ENCODE data around the gene DSCAM. TPM values are rescaled to one million over a fixed set of nuclear protein-coding genes. Genes with fewer than 3 reads are reported as not detected.

DSCAM gene
- total RNA-seq, 4 donors from 2014 or later = not detected

- Histone ChIP-seq H3K4me3 (peak overlapping the region in 1 of 2 donors; percentile 12), H3K4me1 (peaks cover 0 to 15% (median 3%) of the 10 kb centered on the region in 3 donors), H3K27ac (no peak overlapping the region), H3K36me3 (no peaks in the 10 kb centered on the region), H3K27me3 (peaks cover 76% of the 10 kb centered on the region), H3K9me3 (no peaks in the 10 kb centered on the region)
- TF ChIP-seq POLR2A (IDR thresholded peaks at IDR 0.05) (no peak), CTCF (IDR thresholded peaks at IDR 0.05) (no peak), POLR2AphosphoS5 (IDR thresholded peaks at IDR 0.05) (no peak), EP300 (IDR thresholded peaks at IDR 0.05) (no peak)
- no peak for ATAC-seq
- WGBS, 2 donors (ENCODE audit: low coverage in 1 of 2) = 22 to 51% methylated on average over 2 to 5 of the region's 5 CpGs
These were observed 855 bp downstream of the DSCAM start for GRCh38 chr21:40846103-40846502.

GRCh38 chr21:40845441-40845995 is 1.4 kb downstream of the DSCAM start:
- 64 to 65% methylated on average over 5 of the region's 5 CpGs for WGBS, 2 donors (ENCODE audit: low coverage in 1 of 2)

GRCh38 chr21:40844935-40845334 is 2.0 kb downstream of the DSCAM start:
- Histone ChIP-seq H3K4me1 (peaks cover 0 to 16% (median 3%) of the 10 kb centered on the region in 3 donors), H3K4me3 (no peak overlapping the region), H3K9me3 (no peaks in the 10 kb centered on the region), H3K27me3 (peaks cover 71% of the 10 kb centered on the region), H3K36me3 (no peaks in the 10 kb centered on the region), H3K27ac (no peak overlapping the region)
- ATAC-seq = no peak
- TF ChIP-seq CTCF (IDR thresholded peaks at IDR 0.05) (no peak), EP300 (IDR thresholded peaks at IDR 0.05) (no peak)
- WGBS, 2 donors (ENCODE audit: low coverage in 1 of 2) = 93 to 94% methylated on average over 2 to 5 of the region's 5 CpGs

More at GRCh38 chr21:40845441-40845995, 1.4 kb downstream of the DSCAM start:
- Histone ChIP-seq H3K36me3 (no peaks in the 10 kb centered on the region), H3K9me3 (no peaks in the 10 kb centered on the region), H3K27ac (no peak overlapping the region), H3K4me3 (no peak overlapping the region), H3K27me3 (peaks cover 76% of the 10 kb centered on the region), H3K4me1 (peaks cover 0 to 16% (median 3%) of the 10 kb centered on the region in 3 donors)
- no peak for ATAC-seq
- TF ChIP-seq POLR2A (IDR thresholded peaks at IDR 0.05) = no peak
- TF ChIP-seq CTCF (IDR thresholded peaks at IDR 0.05) = no peak
- TF ChIP-seq POLR2AphosphoS5 (IDR thresholded peaks at IDR 0.05) = no peak
- no peak for TF ChIP-seq EP300 (IDR thresholded peaks at IDR 0.05)

- TF ChIP-seq EP300 (IDR thresholded peaks at IDR 0.05) (no peak), POLR2A (IDR thresholded peaks at IDR 0.05) (no peak), POLR2AphosphoS5 (IDR thresholded peaks at IDR 0.05) (no peak), CTCF (IDR thresholded peaks at IDR 0.05) (no peak)
- Histone ChIP-seq H3K36me3 (no peaks in the 10 kb centered on the region), H3K4me1 (peaks cover 0 to 22% (median 3%) of the 10 kb centered on the region in 3 donors), H3K9me3 (no peaks in the 10 kb centered on the region), H3K27me3 (peaks cover 49% of the 10 kb centered on the region), H3K27ac (no peak overlapping the region), H3K4me3 (no peak overlapping the region)
- 59 to 72% methylated on average over 6 of the region's 11 CpGs for WGBS, 2 donors (ENCODE audit: low coverage in 1 of 2)
- no peak for ATAC-seq
These were observed 4.8 kb downstream of the DSCAM start for GRCh38 chr21:40842197-40842552.

GRCh38 chr21:40841524-40842196 is 5.3 kb downstream of the DSCAM start:
- no peaks in the 10 kb centered on the region for H3K36me3 ChIP-seq
- ATAC-seq = no peak
- H3K4me3 ChIP-seq = peak overlapping the region in 1 of 2 donors; percentile 38
- peaks cover 0 to 17% (median 3%) of the 10 kb centered on the region in 3 donors for H3K4me1 ChIP-seq
- peaks cover 44% of the 10 kb centered on the region for H3K27me3 ChIP-seq
- H3K9me3 ChIP-seq = no peaks in the 10 kb centered on the region
- no peak overlapping the region for H3K27ac ChIP-seq
- no peak for TF ChIP-seq EP300 (IDR thresholded peaks at IDR 0.05)
- TF ChIP-seq CTCF (IDR thresholded peaks at IDR 0.05) = peak in 3 of 4 experiments; percentile 18 to 29 (median 24)
- WGBS, 2 donors (ENCODE audit: low coverage in 1 of 2) = 20% methylated on average over 1 of the region's 39 CpGs; no CpG with 5 or more reads in 1 of the 2 donors

Measured in gastroesophageal sphincter (tissue), 4 donors.